ENCODE data around the gene YJEFN3. TPM values are rescaled to one million over a fixed set of nuclear protein-coding genes. Genes with fewer than 3 reads are reported as not detected.

The YJEFN3 gene
- polyA plus RNA-seq, 3 donors, result 2.3 TPM; not detected in 2

- H4K20me1 ChIP-seq (ENCODE audit: insufficient read depth, low read length), result peaks cover 15% of the 10 kb centered on the region
- intact Hi-C loops (cut with micrococcal nuclease), result no loop called here
- no peak for TF ChIP-seq CTCF (IDR thresholded peaks at IDR 0.05)
- Mint-ChIP-seq H3K27me3 (ENCODE audit: low read depth in 3 of 3) (peaks cover 0 to 3% (median 0%) of the 10 kb centered on the region in 3 donors), H3K9me3 (peaks cover 0 to 3% (median 0%) of the 10 kb centered on the region in 7 donors), H3K27ac (no peak overlapping the region), H3K36me3 (peaks cover 77 to 80% of the 10 kb centered on the region in 2 donors), H3K4me3 (no peak overlapping the region), H3K4me1 (no peaks in the 10 kb centered on the region)
- no peak overlapping the region for H3K4me3 ChIP-seq (replicated peaks in 1 of 3; ENCODE audit: low read depth in 2 of 3, low read length in 3 of 3)
- no peaks in the 10 kb centered on the region for H3K79me2 ChIP-seq (ENCODE audit: insufficient read depth, low read length)
- H3K4me2 ChIP-seq (replicated peaks; ENCODE audit: extremely low read depth, low read length, poor library complexity, severe bottlenecking), result no peak overlapping the region
- H3K27ac ChIP-seq (ENCODE audit: low read depth in 1 of 2, low read length in 2 of 2), result no peak overlapping the region
- no peaks in the 10 kb centered on the region for H3K27me3 ChIP-seq (ENCODE audit: control insufficient read depth in 2 of 2, insufficient read depth in 2 of 2, low read length in 2 of 2)
- over 99% methylated on average over 20 of the region's 23 CpGs for WGBS (ENCODE audit: insufficient coverage)
- peaks cover 74 to 82% of the 10 kb centered on the region in 2 donors for H3K36me3 ChIP-seq (replicated peaks in 1 of 2; ENCODE audit: control insufficient read depth in 1 of 2, insufficient read depth in 2 of 2, low read length in 2 of 2)
- H3K9ac ChIP-seq (ENCODE audit: insufficient read depth, low read length, poor library complexity, severe bottlenecking), result no peak overlapping the region
- no peaks in the 10 kb centered on the region for H3K4me1 ChIP-seq (ENCODE audit: control insufficient read depth in 1 of 2, insufficient read depth in 2 of 2, low read length in 2 of 2)
- no peak overlapping the region for H2AFZ ChIP-seq (ENCODE audit: insufficient read depth, low read depth, low read length, poor library complexity, severe bottlenecking)
- no peaks in the 10 kb centered on the region for H3K9me3 ChIP-seq (replicated peaks in 1 of 2; ENCODE audit: control insufficient read depth in 1 of 2, insufficient read depth in 1 of 2, low read length in 2 of 2)
- no peak for DNase-seq
Observed at GRCh38 chr19:19504754-19505668, 23.7 kb upstream of the YJEFN3 start.

- WGBS (ENCODE audit: insufficient coverage), result 97% methylated on average over 25 of the region's 27 CpGs
- no peak for TF ChIP-seq CTCF (IDR thresholded peaks at IDR 0.05)
- H3K27me3 ChIP-seq (ENCODE audit: control insufficient read depth in 2 of 2, insufficient read depth in 2 of 2, low read length in 2 of 2), result no peaks in the 10 kb centered on the region
- no peak overlapping the region for H3K27ac ChIP-seq (ENCODE audit: low read depth in 1 of 2, low read length in 2 of 2)
- H2AFZ ChIP-seq (ENCODE audit: insufficient read depth, low read depth, low read length, poor library complexity, severe bottlenecking), result no peak overlapping the region
- no peaks in the 10 kb centered on the region for H3K4me1 ChIP-seq (ENCODE audit: control insufficient read depth in 1 of 2, insufficient read depth in 2 of 2, low read length in 2 of 2)
- Mint-ChIP-seq H3K27me3 (ENCODE audit: low read depth in 3 of 3) (peaks cover 0 to 3% (median 1%) of the 10 kb centered on the region in 3 donors), H3K36me3 (peaks cover 69 to 72% of the 10 kb centered on the region in 2 donors), H3K4me1 (no peaks in the 10 kb centered on the region), H3K9me3 (peaks cover 0 to 3% (median 0%) of the 10 kb centered on the region in 7 donors), H3K27ac (peak overlapping the region in 2 of 7 donors; percentile 50), H3K4me3 (no peak overlapping the region)
- intact Hi-C loops (cut with micrococcal nuclease), result no loop called here
- peaks cover 66 to 74% of the 10 kb centered on the region in 2 donors for H3K36me3 ChIP-seq (replicated peaks in 1 of 2; ENCODE audit: control insufficient read depth in 1 of 2, insufficient read depth in 2 of 2, low read length in 2 of 2)
- no peak overlapping the region for H3K4me3 ChIP-seq (replicated peaks in 1 of 3; ENCODE audit: low read depth in 2 of 3, low read length in 3 of 3)
- no peak overlapping the region for H3K9ac ChIP-seq (ENCODE audit: insufficient read depth, low read length, poor library complexity, severe bottlenecking)
- no peaks in the 10 kb centered on the region for H3K9me3 ChIP-seq (replicated peaks in 1 of 2; ENCODE audit: control insufficient read depth in 1 of 2, insufficient read depth in 1 of 2, low read length in 2 of 2)
- no peaks in the 10 kb centered on the region for H3K79me2 ChIP-seq (ENCODE audit: insufficient read depth, low read length)
- H3K4me2 ChIP-seq (replicated peaks; ENCODE audit: extremely low read depth, low read length, poor library complexity, severe bottlenecking), result no peak overlapping the region
- peaks cover 7% of the 10 kb centered on the region for H4K20me1 ChIP-seq (ENCODE audit: insufficient read depth, low read length)
- DNase-seq, result no peak
Observed at GRCh38 chr19:19505669-19506326, 22.9 kb upstream of the YJEFN3 start.
